Esophagus squamous epithelium (tissue), 4 donors: ENCODE results near the gene TEX12.

ENCODE experiments used
- POLR2A ChIP-seq, 4 donors: fragments of 450-650 bp; IDR thresholded peaks; one replicate each; pipeline ENCODE4 v1.6.1; 2017; ENCODE audit warnings: antibody characterized with exemption in 4 of 4, mild to moderate bottlenecking in 4 of 4, moderate library complexity in 3 of 4
- TF ChIP-seq, protein P1 (sequence below), 6 experiments: fragments of 450-650 bp in 4 of 6; fragments of 200-600 bp in 2 of 6; sonication (generic) in 2 of 6; IDR thresholded peaks; one replicate each; pipeline ENCODE4 v1.5.1; 2016 to 2019; ENCODE audit warnings: antibody characterized with exemption in 6 of 6, mild to moderate bottlenecking in 4 of 6, moderate library complexity in 4 of 6

DNA sequence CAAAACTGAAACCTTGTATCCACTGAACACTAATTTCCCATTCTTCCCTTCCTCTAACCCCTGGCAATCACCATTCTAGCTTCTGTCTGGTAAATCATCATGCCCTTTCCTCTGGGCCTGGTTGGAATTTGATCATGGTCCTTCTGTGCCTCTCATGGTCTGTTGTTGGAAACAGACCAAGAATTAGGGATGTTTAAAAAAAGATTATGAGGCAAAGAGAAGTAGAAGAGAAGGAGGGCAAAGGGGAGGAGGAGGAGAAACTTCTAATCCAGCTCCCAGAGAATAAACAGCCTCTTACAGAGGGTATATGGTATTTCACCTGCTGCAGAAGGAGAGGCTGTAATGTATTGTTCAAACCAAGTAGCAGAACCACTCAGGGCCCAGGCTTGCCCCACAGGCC is 18.7 kb downstream of the TEX12 start:
- TF ChIP-seq, protein P1, sequence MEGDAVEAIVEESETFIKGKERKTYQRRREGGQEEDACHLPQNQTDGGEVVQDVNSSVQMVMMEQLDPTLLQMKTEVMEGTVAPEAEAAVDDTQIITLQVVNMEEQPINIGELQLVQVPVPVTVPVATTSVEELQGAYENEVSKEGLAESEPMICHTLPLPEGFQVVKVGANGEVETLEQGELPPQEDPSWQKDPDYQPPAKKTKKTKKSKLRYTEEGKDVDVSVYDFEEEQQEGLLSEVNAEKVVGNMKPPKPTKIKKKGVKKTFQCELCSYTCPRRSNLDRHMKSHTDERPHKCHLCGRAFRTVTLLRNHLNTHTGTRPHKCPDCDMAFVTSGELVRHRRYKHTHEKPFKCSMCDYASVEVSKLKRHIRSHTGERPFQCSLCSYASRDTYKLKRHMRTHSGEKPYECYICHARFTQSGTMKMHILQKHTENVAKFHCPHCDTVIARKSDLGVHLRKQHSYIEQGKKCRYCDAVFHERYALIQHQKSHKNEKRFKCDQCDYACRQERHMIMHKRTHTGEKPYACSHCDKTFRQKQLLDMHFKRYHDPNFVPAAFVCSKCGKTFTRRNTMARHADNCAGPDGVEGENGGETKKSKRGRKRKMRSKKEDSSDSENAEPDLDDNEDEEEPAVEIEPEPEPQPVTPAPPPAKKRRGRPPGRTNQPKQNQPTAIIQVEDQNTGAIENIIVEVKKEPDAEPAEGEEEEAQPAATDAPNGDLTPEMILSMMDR (IDR thresholded peaks at IDR 0.05): no peak
- no peak for TF ChIP-seq POLR2A (IDR thresholded peaks at IDR 0.05)
